Thyroid gland (tissue), 4 donors: Measurements from ENCODE around the gene TMPRSS11D.

ENCODE experiments used
- POLR2A ChIP-seq, 2 donors: fragments of 450-650 bp; IDR thresholded peaks; one replicate each; pipeline ENCODE4 v1.6.1; 2017; ENCODE audit warnings: antibody characterized with exemption in 2 of 2, mild to moderate bottlenecking in 2 of 2, moderate library complexity in 1 of 2
- TF ChIP-seq, protein P1 (sequence below), 6 experiments: fragments of 200-600 bp in 3 of 6; fragments of 450-650 bp in 3 of 6; sonication (generic) in 3 of 6; IDR thresholded peaks; one replicate each; pipeline ENCODE4 v1.5.1; 2016 to 2019; ENCODE audit warnings: antibody characterized with exemption in 6 of 6, mild to moderate bottlenecking in 2 of 6, inconsistent platforms in 1 of 6, moderate library complexity in 1 of 6

DNA sequence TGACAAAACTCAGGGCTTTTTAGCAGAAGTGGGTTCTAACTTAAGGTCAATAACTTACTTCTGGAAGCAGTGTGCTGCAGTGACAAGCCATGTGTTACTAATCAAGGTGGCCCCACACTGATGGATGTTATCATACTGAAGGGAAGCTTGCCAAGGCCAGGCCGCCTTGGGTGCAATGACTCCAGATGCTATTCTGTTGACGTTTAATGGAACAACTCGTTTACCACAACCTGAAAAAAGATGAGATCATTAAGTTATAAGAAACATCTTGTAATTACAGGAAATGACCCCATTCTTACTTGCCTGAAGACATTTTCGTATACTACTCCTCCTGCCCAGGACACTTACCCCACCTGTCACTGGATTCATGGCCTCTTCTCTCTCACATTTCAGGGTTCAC is 38.9 kb upstream of the TMPRSS11D start:
- TF ChIP-seq, protein P1, sequence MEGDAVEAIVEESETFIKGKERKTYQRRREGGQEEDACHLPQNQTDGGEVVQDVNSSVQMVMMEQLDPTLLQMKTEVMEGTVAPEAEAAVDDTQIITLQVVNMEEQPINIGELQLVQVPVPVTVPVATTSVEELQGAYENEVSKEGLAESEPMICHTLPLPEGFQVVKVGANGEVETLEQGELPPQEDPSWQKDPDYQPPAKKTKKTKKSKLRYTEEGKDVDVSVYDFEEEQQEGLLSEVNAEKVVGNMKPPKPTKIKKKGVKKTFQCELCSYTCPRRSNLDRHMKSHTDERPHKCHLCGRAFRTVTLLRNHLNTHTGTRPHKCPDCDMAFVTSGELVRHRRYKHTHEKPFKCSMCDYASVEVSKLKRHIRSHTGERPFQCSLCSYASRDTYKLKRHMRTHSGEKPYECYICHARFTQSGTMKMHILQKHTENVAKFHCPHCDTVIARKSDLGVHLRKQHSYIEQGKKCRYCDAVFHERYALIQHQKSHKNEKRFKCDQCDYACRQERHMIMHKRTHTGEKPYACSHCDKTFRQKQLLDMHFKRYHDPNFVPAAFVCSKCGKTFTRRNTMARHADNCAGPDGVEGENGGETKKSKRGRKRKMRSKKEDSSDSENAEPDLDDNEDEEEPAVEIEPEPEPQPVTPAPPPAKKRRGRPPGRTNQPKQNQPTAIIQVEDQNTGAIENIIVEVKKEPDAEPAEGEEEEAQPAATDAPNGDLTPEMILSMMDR (IDR thresholded peaks at IDR 0.05) = no peak
- TF ChIP-seq POLR2A (IDR thresholded peaks at IDR 0.05) = no peak
